Kidney epithelial cell (primary cell): ENCODE results near the gene ZDHHC15. TPM values are rescaled to one million over a fixed set of nuclear protein-coding genes. Genes with fewer than 3 reads are reported as not detected.
"Not testable (repeated sequence)": the region's sequence is repeated elsewhere in the genome, so short reads cannot be mapped to it uniquely, and the experiment has no call there.

ENCODE experiments used
- DNase-seq: peaks from one replicate; pipeline ENCODE4 v3.0.0-alpha.2; 2010; ENCODE audit warnings: low read depth
- H3K27me3 ChIP-seq: 2 replicates; pipeline ENCODE4 v1.6.0; 2011; ENCODE audit warnings: low read length; ENCODE audit not compliant: control insufficient read depth, insufficient read depth
- H3K36me3 ChIP-seq: 2 replicates; pipeline ENCODE4 v1.5.1; 2011; ENCODE audit warnings: low read length; ENCODE audit not compliant: control insufficient read depth, insufficient read depth
- H3K4me3 ChIP-seq: 2 replicates; pipeline ENCODE4 v1.5.1; 2011; ENCODE audit warnings: low read depth, mild to moderate bottlenecking, control low read depth, low read length
- total RNA-seq: library from RNA; depleted of rRNA; stranded (reverse); fragments of >200 nt; gene quantifications from 2 replicates; pipeline ENCODE4 v1.2.3, GENCODE V29; 2015
- TF ChIP-seq, protein P1 (sequence below): IDR thresholded peaks from 2 replicates; pipeline ENCODE4 v1.5.1; 2011; ENCODE audit warnings: mild to moderate bottlenecking, moderate library complexity, low read length, control low read depth, inconsistent platforms; ENCODE audit not compliant: insufficient read depth, poor library complexity, severe bottlenecking

Gene ZDHHC15
- total RNA-seq, 1 donor from 2014 or later = 1.8 TPM

DNA sequence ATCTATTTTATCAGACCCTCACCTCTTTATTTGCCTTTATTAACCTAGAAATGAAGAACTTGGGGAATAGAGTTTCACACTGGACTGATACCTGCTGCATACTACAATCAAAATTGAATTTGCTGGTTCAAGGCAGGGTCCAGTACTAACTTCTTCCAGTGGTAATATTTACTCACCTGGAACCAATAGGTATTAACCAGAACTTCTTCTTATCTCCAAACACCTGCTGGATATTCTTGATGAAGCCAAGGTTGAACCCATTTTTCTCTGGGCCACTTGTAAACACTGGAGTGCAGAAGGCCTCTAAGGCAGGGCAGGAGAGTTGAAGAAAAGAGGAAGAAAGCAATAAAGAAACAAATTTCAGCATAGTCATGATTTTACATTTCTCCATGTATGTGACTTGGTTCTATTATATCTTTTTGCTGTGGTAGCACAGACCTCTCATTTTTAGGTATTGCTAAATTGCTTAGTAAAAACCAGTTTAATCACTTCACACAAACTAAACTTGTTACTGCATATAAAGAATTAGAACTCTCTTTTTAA, 101.1 kb downstream of the ZDHHC15 start:
- no peaks in the 10 kb centered on the region for H3K27me3 ChIP-seq
- no peak for DNase-seq
- TF ChIP-seq, protein P1, sequence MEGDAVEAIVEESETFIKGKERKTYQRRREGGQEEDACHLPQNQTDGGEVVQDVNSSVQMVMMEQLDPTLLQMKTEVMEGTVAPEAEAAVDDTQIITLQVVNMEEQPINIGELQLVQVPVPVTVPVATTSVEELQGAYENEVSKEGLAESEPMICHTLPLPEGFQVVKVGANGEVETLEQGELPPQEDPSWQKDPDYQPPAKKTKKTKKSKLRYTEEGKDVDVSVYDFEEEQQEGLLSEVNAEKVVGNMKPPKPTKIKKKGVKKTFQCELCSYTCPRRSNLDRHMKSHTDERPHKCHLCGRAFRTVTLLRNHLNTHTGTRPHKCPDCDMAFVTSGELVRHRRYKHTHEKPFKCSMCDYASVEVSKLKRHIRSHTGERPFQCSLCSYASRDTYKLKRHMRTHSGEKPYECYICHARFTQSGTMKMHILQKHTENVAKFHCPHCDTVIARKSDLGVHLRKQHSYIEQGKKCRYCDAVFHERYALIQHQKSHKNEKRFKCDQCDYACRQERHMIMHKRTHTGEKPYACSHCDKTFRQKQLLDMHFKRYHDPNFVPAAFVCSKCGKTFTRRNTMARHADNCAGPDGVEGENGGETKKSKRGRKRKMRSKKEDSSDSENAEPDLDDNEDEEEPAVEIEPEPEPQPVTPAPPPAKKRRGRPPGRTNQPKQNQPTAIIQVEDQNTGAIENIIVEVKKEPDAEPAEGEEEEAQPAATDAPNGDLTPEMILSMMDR = no peak
- no peaks in the 10 kb centered on the region for H3K36me3 ChIP-seq
- H3K4me3 ChIP-seq = no peak overlapping the region

DNA sequence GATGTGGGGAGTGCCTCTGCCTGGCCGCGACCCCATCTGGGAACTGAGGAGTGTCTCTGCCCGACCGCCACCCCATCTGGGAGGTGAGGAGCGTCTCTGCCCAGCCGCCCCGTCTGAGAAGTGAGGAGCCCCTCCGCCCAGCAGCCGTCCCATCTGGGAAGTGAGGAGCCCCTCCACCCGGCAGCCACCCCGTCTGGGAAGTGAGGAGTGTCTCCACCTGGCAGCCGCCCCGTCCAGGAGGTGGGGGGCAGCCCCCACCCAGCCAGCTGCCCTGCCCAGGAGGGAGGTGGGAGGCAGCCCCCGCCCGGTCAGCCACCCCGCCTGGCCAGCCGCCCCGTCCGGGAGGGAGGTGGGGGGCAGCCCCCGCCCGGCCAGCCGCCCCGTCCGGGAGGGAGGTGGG, 115.7 kb downstream of the ZDHHC15 start:
- not testable (repeated sequence) for H3K27me3 ChIP-seq, H3K36me3 ChIP-seq, H3K4me3 ChIP-seq, DNase-seq

DNA sequence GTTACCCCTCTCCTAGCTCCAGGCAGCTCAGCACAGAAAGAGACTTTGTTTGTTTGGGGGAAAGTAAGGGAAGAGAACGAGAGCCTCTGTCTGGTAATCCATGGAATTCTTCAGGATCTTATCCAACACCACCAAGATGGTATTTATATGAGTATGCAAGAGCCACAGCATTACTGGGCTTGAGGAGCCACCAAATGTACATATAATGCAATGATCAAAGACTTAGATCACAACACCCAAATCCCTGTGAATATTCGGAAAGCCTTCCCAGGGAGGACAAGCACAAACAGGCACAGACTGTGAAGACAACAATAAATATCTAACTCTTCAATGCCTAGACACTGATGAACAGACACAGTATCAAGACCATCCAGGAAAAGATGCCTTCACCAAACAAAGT, 132.4 kb downstream of the ZDHHC15 start:
- H3K36me3 ChIP-seq = no peaks in the 10 kb centered on the region
- TF ChIP-seq, protein P1 = no peak
- no peaks in the 10 kb centered on the region for H3K27me3 ChIP-seq
- H3K4me3 ChIP-seq = no peak overlapping the region
- DNase-seq = no peak

DNA sequence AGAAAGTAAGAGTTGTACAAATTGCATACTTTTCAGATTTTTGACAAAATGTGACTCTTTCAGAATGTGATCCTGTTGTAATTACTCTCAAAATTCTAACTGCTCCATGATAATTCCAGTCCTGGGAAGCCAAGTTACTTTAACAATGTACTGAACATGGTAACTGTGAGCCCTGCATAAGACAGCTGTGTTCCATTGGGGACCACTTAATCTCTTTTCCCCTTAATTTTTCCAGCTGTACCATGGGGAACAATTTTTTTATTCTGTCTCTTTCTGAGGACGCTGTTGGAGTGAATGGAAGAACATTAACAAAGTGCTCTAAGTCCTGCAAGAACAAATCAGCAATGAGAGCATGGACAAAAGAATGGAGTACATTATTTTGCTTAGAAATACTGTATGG, 153.1 kb downstream of the ZDHHC15 start:
- Histone ChIP-seq H3K36me3 (no peaks in the 10 kb centered on the region), H3K4me3 (no peak overlapping the region), H3K27me3 (no peaks in the 10 kb centered on the region)
- TF ChIP-seq, protein P1 = no peak
- no peak for DNase-seq

DNA sequence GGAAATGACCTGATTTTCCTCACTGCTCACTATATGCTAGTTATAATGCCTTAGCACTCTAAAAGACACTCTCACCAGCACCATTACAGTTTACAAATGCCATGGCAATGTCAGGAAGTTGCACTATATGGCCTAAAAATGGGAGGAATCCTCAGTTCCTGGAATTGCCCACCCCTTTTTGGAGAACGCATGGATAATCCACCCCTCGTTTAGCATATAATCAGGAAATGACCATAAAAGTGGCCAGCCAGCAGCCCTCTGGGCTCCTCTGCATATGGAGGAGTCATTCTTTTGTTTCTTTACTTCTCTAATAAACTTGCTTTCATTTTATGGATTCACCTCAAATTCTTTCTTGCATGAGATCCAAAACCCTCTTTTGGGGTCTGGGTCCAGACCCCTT, 156.0 kb downstream of the ZDHHC15 start:
- TF ChIP-seq, protein P1 = no peak
- H3K4me3 ChIP-seq = no peak overlapping the region
- DNase-seq = no peak
- H3K27me3 ChIP-seq = no peaks in the 10 kb centered on the region
- no peaks in the 10 kb centered on the region for H3K36me3 ChIP-seq

DNA sequence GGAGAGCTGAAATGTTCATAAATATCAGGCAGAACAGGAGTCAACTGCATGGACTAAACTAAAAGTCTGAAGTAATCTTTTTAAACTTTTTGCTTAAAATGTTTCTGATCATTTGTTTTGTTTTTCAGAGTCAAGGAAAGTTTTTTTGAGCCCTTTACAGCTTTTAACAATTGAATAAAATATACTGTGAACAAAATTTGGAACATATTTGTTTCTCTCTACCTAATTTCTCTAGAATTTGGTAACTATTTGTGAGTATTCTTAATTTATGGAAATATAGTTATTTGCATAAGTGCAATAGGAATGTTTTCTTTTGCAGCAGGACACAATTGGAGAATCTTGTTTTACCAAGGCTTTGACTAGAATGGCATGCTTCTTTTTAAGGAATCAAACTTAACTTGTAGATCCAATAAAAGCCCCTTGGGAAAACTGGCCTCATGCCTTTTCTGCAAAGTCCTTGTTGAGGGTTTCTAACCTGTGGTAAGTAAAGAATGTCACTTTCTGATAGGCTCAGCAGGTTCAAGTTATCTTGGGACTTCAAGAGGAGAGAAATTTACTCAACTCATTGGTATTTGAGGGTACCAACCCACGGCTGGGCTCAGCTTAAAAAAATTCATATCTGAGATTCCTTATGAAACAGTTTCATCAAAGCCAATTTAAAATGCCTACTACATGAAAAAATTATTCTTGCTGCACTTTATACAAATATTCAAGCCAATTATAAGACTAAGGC, 157.4 kb downstream of the ZDHHC15 start:
- no peak overlapping the region for H3K4me3 ChIP-seq
- H3K36me3 ChIP-seq = no peaks in the 10 kb centered on the region
- TF ChIP-seq, protein P1 = no peak
- DNase-seq = no peak
- no peaks in the 10 kb centered on the region for H3K27me3 ChIP-seq
